Omental fat pad (tissue), 4 donors: Measurements from ENCODE around the gene NUDT7. TPM values are rescaled to one million over a fixed set of nuclear protein-coding genes. Genes with fewer than 3 reads are reported as not detected.

Experiments
- ATAC-seq: fragments of 150-250 bp; one replicate; pipeline ENCODE4 v1.9.1; 2016; ENCODE audit warnings: mild to moderate bottlenecking, moderate library complexity; ENCODE audit not compliant: low FRiP score
- DNase-seq: peaks from one replicate; pipeline ENCODE4 v3.0.0-alpha.2; 2019; ENCODE audit warnings: low spot score
- CTCF ChIP-seq, 3 donors: fragments of 450-650 bp; IDR thresholded peaks; one replicate each; pipeline ENCODE4 v1.5.1; 2016 to 2017; ENCODE audit warnings: antibody characterized with exemption in 3 of 3, mild to moderate bottlenecking in 3 of 3, moderate library complexity in 2 of 3
- total RNA-seq, 4 donors: library from RNA; depleted of rRNA; stranded (reverse); fragments of >200 nt; gene quantifications; one replicate each; pipeline ENCODE4 v1.1.0, GENCODE V29; 2016

NUDT7 gene
- total RNA-seq, 4 donors from 2014 or later, result 4.4 to 20.0 (median 12.4) TPM

DNA sequence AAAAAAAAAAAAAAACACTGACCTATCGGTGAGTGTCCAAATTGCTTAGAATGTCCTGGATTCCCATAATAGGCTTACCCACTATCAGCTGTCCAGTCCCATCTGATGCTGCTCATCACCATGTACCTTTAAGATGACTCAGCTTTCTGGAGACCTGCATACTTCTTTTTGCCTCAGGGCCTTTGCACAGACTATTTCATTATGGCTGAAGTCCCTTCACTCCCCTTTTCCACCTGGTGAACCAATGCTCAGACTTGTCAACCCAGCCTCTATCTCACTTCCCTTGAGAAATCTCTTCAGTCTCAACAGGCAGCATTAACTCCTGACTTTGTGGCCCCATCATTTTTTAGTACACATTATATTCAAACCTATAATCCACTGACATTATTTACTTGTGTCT is 29.7 kb upstream of the NUDT7 start:
- no peak for TF ChIP-seq CTCF (IDR thresholded peaks at IDR 0.05)
- no peak for DNase-seq
- ATAC-seq, result no peak

DNA sequence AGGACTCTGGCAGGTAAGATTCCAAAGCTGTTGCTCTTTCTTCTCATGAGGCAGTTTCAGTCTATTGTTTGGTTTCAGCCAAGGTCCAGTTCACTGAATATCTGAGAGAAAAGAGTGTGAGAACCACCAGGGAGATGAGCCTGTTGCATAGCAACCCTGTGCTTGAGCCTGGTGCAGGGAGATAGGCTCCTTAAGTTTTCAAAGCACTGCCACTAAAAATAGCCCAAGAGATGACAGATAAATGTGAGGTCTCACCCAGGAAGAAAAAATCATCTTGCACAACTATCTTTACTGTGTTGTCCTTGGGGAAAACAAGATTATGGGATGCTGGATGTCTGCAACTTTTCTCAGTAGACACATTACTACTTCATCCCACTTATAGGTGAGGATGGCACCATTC is 26.2 kb upstream of the NUDT7 start:
- DNase-seq (no peak), ATAC-seq (no peak)
- TF ChIP-seq CTCF (IDR thresholded peaks at IDR 0.05), result no peak

DNA sequence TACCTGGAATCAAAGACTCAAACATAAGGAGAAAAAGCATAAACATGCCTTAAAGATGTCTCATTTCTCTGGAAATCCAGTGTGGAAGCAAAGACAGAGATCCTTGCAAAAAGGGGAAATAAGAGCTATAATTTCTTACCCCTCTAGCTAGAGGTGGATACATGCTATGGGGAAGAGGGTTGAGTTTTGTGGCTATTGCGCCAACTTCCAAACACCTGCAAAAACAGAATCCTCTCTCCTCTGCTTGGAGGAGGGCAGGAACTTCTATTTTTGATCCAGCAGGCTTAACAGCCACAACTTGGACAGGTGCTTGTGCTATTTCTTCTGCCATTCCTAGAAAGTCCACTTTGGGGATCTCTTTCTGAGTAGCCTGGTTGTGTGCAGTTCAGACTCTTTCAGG is 21.5 kb upstream of the NUDT7 start:
- no peak for ATAC-seq
- no peak for TF ChIP-seq CTCF (IDR thresholded peaks at IDR 0.05)
- DNase-seq, result no peak

DNA sequence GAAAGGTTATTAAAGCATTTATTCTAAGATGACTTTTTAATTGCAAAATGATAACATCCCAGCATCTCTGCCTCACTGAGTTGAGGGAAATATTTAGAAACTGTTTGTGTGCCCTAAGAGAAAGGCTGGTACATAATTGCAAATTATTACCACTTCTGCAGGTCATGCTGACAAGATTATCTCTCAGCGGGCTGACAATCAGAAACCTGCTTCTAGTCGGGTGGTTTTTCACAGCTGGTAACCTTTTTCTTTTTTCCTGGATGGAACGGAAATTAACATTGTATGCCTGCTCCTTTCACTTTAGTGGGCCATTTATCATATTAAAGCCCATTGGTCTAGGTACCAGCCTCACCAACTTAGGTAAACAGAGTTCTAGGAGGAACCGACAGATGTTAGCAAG is 17.0 kb upstream of the NUDT7 start:
- DNase-seq, result no peak
- no peak for ATAC-seq
- TF ChIP-seq CTCF (IDR thresholded peaks at IDR 0.05), result no peak

DNA sequence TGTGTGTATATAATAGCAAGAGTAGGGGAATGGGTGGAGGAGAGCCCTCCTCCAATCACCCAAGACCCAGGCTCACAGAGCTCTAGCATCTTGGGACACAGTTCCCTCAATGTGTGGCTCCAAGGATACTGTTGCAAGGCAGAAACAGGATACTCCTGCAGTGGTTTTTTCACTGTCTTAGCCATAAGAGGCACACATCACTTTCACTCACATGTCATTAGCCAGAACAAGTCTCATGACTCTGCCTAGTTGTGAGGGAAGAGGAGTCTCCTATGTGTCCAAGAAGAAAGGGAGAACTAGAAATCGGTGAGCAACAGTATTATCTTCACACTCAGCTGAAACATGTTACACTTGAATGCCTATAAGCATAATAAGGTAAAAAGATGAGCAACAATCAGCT is 11.1 kb upstream of the NUDT7 start:
- DNase-seq (no peak), ATAC-seq (no peak)
- no peak for TF ChIP-seq CTCF (IDR thresholded peaks at IDR 0.05)

GRCh38 chr16:77711775-77712174 is 10.5 kb upstream of the NUDT7 start:
- TF ChIP-seq CTCF (IDR thresholded peaks at IDR 0.05), result no peak
- DNase-seq (no peak), ATAC-seq (no peak)

DNA sequence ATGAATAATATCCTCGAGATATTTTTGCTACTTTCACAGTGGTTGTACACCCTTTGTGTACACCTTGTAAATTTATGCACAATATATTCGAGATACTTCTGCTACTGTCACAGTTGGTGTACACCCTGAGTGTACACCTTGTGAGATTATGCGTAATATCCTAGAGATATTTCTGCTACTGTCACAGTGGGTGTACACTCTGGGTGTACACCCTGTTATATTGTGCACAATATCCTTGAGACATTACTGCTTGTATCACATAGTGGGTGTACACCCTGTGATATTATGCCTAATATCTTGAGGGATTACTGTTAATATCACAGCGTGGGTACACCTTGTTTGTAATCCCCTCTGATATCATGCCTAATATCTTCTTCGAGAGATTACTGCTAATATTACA is 7.2 kb upstream of the NUDT7 start:
- DNase-seq (no peak), ATAC-seq (no peak)
- no peak for TF ChIP-seq CTCF (IDR thresholded peaks at IDR 0.05)
